GM21723 (cell line): Measurements from ENCODE around the gene CTDSPL.

Experiments
- ATAC-seq: cut with Tn5 transposase; IDR thresholded peaks from one replicate; pipeline ENCODE4 v1.9.1; 2021; ENCODE audit warnings: mild to moderate bottlenecking, moderate library complexity; ENCODE audit not compliant: unreplicated experiment

Gene CTDSPL

GRCh38 chr3:37940242-37940908 is 78.7 kb downstream of the CTDSPL start:
- no peak for ATAC-seq

- no peak for ATAC-seq
These were observed 80.2 kb downstream of the CTDSPL start for GRCh38 chr3:37941608-37942508.

GRCh38 chr3:37942646-37943045 is 81.0 kb downstream of the CTDSPL start:
- ATAC-seq = no peak

- no peak for ATAC-seq
These were observed 81.4 kb downstream of the CTDSPL start for GRCh38 chr3:37943126-37943525.

GRCh38 chr3:37943631-37944314 is 82.1 kb downstream of the CTDSPL start:
- ATAC-seq = no peak

- ATAC-seq = no peak
These were observed 82.7 kb downstream of the CTDSPL start for GRCh38 chr3:37944391-37944842.

- ATAC-seq = no peak
These were observed 83.6 kb downstream of the CTDSPL start for GRCh38 chr3:37945156-37945806.

- ATAC-seq = no peak
These were observed 84.3 kb downstream of the CTDSPL start for GRCh38 chr3:37945807-37946530.

- ATAC-seq = no peak
These were observed 84.8 kb downstream of the CTDSPL start for GRCh38 chr3:37946531-37946889.

GRCh38 chr3:37949866-37950265 is 88.2 kb downstream of the CTDSPL start:
- no peak for ATAC-seq

- no peak for ATAC-seq
These were observed 90.9 kb downstream of the CTDSPL start for GRCh38 chr3:37952564-37952963.

- no peak for ATAC-seq
These were observed 91.5 kb downstream of the CTDSPL start for GRCh38 chr3:37953226-37953625.

GRCh38 chr3:37953707-37954394 is 92.2 kb downstream of the CTDSPL start:
- no peak for ATAC-seq

- no peak for ATAC-seq
These were observed 93.2 kb downstream of the CTDSPL start for GRCh38 chr3:37954881-37955280.

- no peak for ATAC-seq
These were observed 94.4 kb downstream of the CTDSPL start for GRCh38 chr3:37955918-37956707.

GRCh38 chr3:37956723-37957538 is 95.3 kb downstream of the CTDSPL start:
- no peak for ATAC-seq

GRCh38 chr3:37957539-37957936 is 95.9 kb downstream of the CTDSPL start:
- no peak for ATAC-seq
